Measurements from ENCODE around the gene IRS2. TPM values are rescaled to one million over a fixed set of nuclear protein-coding genes. Genes with fewer than 3 reads are reported as not detected.
A peak's percentile ranks its signal among the peaks of the same experiment; 100 is the strongest.

Gene IRS2
- total RNA-seq, 5 donors from 2014 or later (not counting 1 experiment from before 2014, with no cell fraction given): 22.1 to 95.7 (median 25.7) TPM

DNA sequence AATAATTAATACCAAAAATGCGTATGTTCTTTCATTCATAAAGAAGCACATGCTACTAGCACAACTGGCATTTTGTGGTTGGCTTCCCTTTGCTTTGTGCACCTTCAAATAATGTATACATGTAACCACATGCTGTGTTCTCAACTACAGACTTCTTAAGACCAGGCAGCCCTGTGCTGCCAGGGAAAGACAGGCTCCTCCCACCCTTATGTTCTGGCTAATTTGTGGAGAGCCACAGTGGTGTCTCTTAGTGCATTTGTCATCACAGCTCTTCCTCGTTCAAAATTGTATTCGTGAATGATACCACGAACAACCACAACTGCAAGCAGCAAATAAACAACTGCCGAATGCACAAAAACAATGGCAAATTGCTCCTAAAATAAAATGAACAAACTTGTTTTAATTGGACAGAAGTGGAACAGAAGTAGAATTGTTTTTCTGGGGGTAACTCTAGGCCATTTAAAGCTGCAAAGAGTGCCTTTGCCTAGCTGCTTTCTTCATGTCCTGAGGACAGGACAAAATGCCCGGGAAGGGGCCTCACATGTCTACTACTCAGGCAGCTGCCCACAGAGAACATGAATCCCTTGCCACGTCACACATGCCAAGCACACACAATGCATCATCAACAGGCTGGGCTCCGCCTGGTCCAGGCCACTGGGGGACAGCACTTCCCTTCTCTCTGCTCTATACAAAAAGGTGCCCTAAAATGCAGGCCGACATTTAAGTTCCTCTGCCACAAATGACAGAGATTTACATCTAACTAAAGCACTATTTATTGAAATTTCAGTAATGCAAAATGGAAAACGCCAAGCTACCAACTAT lies 21.7 kb downstream of the IRS2 start:
- Histone ChIP-seq H3K9me3 (no peaks in the 10 kb centered on the region), H3K27me3 (replicated peaks in 1 of 2; ENCODE audit: control insufficient read depth in 2 of 2, extremely low read depth in 1 of 2, insufficient read depth in 2 of 2, low read length in 1 of 2) (no peaks in the 10 kb centered on the region), H3K4me1 (ENCODE audit: control insufficient read depth in 1 of 2, extremely low read depth in 1 of 2, insufficient read depth in 2 of 2, low read length in 2 of 2) (peaks cover 5 to 9% of the 10 kb centered on the region in 2 experiments), H3K36me3 (ENCODE audit: control insufficient read depth in 2 of 2, extremely low read depth in 1 of 2, insufficient read depth in 1 of 2, low read length in 1 of 2) (no peaks in the 10 kb centered on the region), H3K4me3 (ENCODE audit: control insufficient read depth in 1 of 2, extremely low read depth in 1 of 2, low read length in 1 of 2) (peak overlapping the region in 1 of 2 donors; percentile 12), H3K27ac (ENCODE audit: low read length) (no peak overlapping the region)
- POLR2A ChIA-PET: interaction anchor here in 1 of 2 donors (1.0 kb wide), 1 partner anchor 12 kb away, joined by 3 read pairs; no protein-coding TSS in a partner anchor
- peaks cover 53 to 72% (median 57%) of the 10 kb centered on the region in 3 donors for H3K4me1 Mint-ChIP-seq
- H3K27me3 Mint-ChIP-seq: no peaks in the 10 kb centered on the region
- CTCF ChIA-PET: interaction anchor here in 1 of 2 donors (0.6 to 0.8 kb wide), 2 partner anchors 20 to 1804 kb away, joined by 3 to 4 read pairs; no protein-coding TSS in a partner anchor
- peak overlapping the region in 1 of 2 donors; percentile 32 for H3K27ac Mint-ChIP-seq
- WGBS (ENCODE audit: insufficient coverage): 78% methylated on average over 3 of the region's 10 CpGs
- peaks cover 12% of the 10 kb centered on the region for H3K36me3 Mint-ChIP-seq
- ATAC-seq (replicated peaks in 1 of 4) (peak; percentile 49 to 67 (median 59)), DNase-seq (peak in 7 of 35 experiments; percentile 17 to 42 (median 26))
- no peaks in the 10 kb centered on the region for H3K9me3 Mint-ChIP-seq
- peak overlapping the region in 1 of 3 donors; percentile 40 for H3K4me3 Mint-ChIP-seq

DNA sequence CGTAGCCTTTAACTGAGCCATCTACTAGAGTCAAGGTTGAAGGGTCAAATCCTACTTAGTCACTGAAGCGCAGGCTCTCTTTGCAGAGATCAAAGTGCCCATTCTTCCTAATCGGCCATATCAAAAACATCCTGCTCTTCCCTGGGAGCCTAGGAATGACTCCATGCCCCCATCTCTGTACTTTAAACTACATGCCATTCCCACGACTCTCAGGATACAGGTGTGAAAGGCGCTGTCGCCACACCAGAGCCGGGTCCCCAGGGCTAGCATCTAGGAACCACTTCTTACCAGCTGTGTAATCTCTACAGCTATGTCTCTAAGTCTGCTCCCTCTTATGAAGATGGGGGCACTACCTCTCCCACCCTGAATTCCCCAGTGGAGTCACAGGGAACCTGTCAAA lies 22.3 kb downstream of the IRS2 start:
- peaks cover 5 to 9% of the 10 kb centered on the region in 2 experiments for H3K4me1 ChIP-seq (ENCODE audit: control insufficient read depth in 1 of 2, extremely low read depth in 1 of 2, insufficient read depth in 2 of 2, low read length in 2 of 2)
- Mint-ChIP-seq H3K4me3 (no peak overlapping the region), H3K27ac (no peak overlapping the region), H3K9me3 (no peaks in the 10 kb centered on the region), H3K4me1 (peaks cover 50 to 71% (median 57%) of the 10 kb centered on the region in 3 donors), H3K27me3 (no peaks in the 10 kb centered on the region), H3K36me3 (peaks cover 6% of the 10 kb centered on the region)
- ATAC-seq (replicated peaks in 1 of 4): no peak
- DNase-seq: no peak
- ChIA-PET POLR2A (no interaction called here), CTCF (interaction anchor here in 1 of 2 donors (0.8 kb wide), 1 partner anchor 21 kb away, joined by 4 read pairs; no protein-coding TSS in a partner anchor)
- WGBS (ENCODE audit: insufficient coverage): 58% methylated on average over 3 of the region's 7 CpGs
- no peaks in the 10 kb centered on the region for H3K9me3 ChIP-seq
- H3K36me3 ChIP-seq (ENCODE audit: control insufficient read depth in 2 of 2, extremely low read depth in 1 of 2, insufficient read depth in 1 of 2, low read length in 1 of 2): no peaks in the 10 kb centered on the region
- H3K27ac ChIP-seq (ENCODE audit: low read length): no peak overlapping the region
- no peak overlapping the region for H3K4me3 ChIP-seq (ENCODE audit: control insufficient read depth in 1 of 2, extremely low read depth in 1 of 2, low read length in 1 of 2)
- no peaks in the 10 kb centered on the region for H3K27me3 ChIP-seq (replicated peaks in 1 of 2; ENCODE audit: control insufficient read depth in 2 of 2, extremely low read depth in 1 of 2, insufficient read depth in 2 of 2, low read length in 1 of 2)

DNA sequence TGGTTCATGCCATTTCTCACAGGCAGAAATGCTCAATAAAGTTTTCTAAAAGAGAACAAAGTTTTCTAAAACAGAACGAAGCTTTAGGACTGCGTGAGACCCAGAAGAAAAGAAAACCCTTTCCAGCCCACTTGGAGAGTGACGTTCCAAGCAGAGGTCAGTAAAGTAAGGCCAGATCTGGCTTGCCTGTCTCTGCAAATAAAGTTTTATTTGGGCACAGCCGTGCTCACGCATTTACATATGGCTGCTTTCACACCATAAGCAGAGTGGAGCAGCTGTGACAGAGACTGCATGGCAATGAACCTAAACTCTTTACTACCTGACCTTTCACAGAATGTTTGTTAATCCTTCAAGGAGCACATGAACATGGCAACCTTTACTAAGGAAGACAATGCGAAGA lies 23.6 kb downstream of the IRS2 start:
- Mint-ChIP-seq H3K27ac (no peak overlapping the region), H3K4me1 (peaks cover 52 to 72% (median 52%) of the 10 kb centered on the region in 3 donors)
- WGBS (ENCODE audit: insufficient coverage): 89% methylated on average over 5 of the region's 6 CpGs

DNA sequence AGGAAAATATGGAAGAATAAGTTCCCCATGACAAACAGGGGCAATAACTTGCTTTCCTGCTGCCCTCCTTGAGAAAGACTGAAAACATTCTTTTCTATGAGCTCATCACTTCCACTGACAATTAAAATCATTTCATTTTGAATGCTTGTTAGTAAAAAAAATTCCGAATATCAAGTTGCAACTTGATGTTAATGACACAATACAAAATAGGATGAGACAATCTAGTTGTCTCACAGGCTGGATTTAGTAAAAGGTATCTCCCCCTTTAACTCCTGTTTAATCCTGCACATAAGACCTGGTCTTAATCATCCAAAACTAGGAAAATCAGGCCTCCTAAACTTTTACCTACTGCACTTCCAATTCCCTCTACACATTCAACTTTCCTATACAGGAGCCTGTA lies 24.7 kb downstream of the IRS2 start:
- Histone ChIP-seq H3K9me3 (no peaks in the 10 kb centered on the region), H3K27ac (ENCODE audit: low read length) (no peak overlapping the region), H3K4me3 (ENCODE audit: control insufficient read depth in 1 of 2, extremely low read depth in 1 of 2, low read length in 1 of 2) (no peak overlapping the region), H3K27me3 (replicated peaks in 1 of 2; ENCODE audit: control insufficient read depth in 2 of 2, extremely low read depth in 1 of 2, insufficient read depth in 2 of 2, low read length in 1 of 2) (no peaks in the 10 kb centered on the region), H3K4me1 (ENCODE audit: control insufficient read depth in 1 of 2, extremely low read depth in 1 of 2, insufficient read depth in 2 of 2, low read length in 2 of 2) (peaks cover 5 to 9% of the 10 kb centered on the region in 2 experiments), H3K36me3 (ENCODE audit: control insufficient read depth in 2 of 2, extremely low read depth in 1 of 2, insufficient read depth in 1 of 2, low read length in 1 of 2) (no peaks in the 10 kb centered on the region)
- no peak for DNase-seq
- Mint-ChIP-seq H3K36me3 (peaks cover 11% of the 10 kb centered on the region), H3K4me3 (no peak overlapping the region), H3K4me1 (peaks cover 50 to 67% (median 51%) of the 10 kb centered on the region in 3 donors), H3K27me3 (no peaks in the 10 kb centered on the region), H3K9me3 (no peaks in the 10 kb centered on the region), H3K27ac (no peak overlapping the region)
- ChIA-PET CTCF (no interaction called here), POLR2A (interaction anchor here in 1 of 2 donors (0.6 kb wide), 2 partner anchors 17 to 18 kb away, joined by 3 to 4 read pairs; no protein-coding TSS in a partner anchor)
- ATAC-seq (replicated peaks in 1 of 4): no peak
- no CpG with 5 or more reads among the region's 1 CpG for WGBS (ENCODE audit: insufficient coverage)

More for the DNA sequence above, 23.6 kb downstream of the IRS2 start:
- H3K27me3 Mint-ChIP-seq: no peaks in the 10 kb centered on the region
- Histone ChIP-seq H3K36me3 (ENCODE audit: control insufficient read depth in 2 of 2, extremely low read depth in 1 of 2, insufficient read depth in 1 of 2, low read length in 1 of 2) (no peaks in the 10 kb centered on the region), H3K27me3 (replicated peaks in 1 of 2; ENCODE audit: control insufficient read depth in 2 of 2, extremely low read depth in 1 of 2, insufficient read depth in 2 of 2, low read length in 1 of 2) (no peaks in the 10 kb centered on the region), H3K4me3 (ENCODE audit: control insufficient read depth in 1 of 2, extremely low read depth in 1 of 2, low read length in 1 of 2) (no peak overlapping the region), H3K27ac (ENCODE audit: low read length) (no peak overlapping the region), H3K4me1 (ENCODE audit: control insufficient read depth in 1 of 2, extremely low read depth in 1 of 2, insufficient read depth in 2 of 2, low read length in 2 of 2) (peaks cover 5 to 9% of the 10 kb centered on the region in 2 experiments), H3K9me3 (no peaks in the 10 kb centered on the region)
- ATAC-seq (replicated peaks in 1 of 4) (no peak), DNase-seq (no peak)
- POLR2A ChIA-PET: no interaction called here
- CTCF ChIA-PET: no interaction called here
- H3K9me3 Mint-ChIP-seq: no peaks in the 10 kb centered on the region
- peaks cover 6% of the 10 kb centered on the region for H3K36me3 Mint-ChIP-seq
- H3K4me3 Mint-ChIP-seq: no peak overlapping the region

DNA sequence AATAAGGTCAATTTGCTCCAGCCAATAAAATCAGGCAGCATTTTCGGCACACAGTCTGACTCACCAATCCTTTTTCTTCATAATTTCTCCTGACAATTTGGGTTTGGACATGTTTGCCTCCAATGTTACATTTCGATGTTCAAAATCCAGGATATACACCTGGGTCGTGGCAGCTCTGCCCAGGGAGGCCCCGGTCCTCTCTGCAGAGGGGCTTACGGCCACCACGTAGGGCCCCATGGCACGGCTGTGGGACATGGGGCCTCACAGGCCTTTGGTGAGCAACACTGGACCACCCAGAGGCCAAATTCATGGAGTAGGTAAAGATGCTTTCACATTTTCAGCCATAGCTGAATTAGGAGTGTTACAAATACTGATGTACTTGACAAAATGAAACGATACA lies 25.4 kb downstream of the IRS2 start:
- peaks cover 19% of the 10 kb centered on the region for H3K36me3 Mint-ChIP-seq
- no peak for ATAC-seq (replicated peaks in 1 of 4)
- 98% methylated on average over 4 of the region's 8 CpGs for WGBS (ENCODE audit: insufficient coverage)

DNA sequence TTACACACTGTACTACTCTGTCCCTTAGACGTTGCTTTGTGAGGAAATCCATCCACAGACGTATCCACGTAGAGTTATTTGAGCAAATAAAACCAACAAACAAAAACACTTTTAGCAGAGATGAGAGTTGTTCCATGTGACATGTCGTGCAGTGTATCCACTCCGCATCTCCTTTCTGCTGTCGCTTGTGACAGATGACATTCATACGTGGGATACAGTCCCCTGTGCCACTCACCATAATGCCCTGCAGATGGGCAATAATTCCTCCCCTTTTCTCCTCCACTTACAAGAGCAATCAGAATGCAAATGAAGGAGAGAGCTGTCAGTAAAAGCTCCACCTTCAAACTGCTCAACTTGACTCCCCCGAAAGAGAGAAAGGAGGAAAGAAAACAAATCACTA lies 26.0 kb downstream of the IRS2 start:
- Mint-ChIP-seq H3K27ac (no peak overlapping the region), H3K4me3 (no peak overlapping the region), H3K9me3 (no peaks in the 10 kb centered on the region), H3K4me1 (peaks cover 46 to 63% (median 49%) of the 10 kb centered on the region in 3 donors), H3K27me3 (no peaks in the 10 kb centered on the region), H3K36me3 (peaks cover 24% of the 10 kb centered on the region)
- Histone ChIP-seq H3K9me3 (no peaks in the 10 kb centered on the region), H3K36me3 (ENCODE audit: control insufficient read depth in 2 of 2, extremely low read depth in 1 of 2, insufficient read depth in 1 of 2, low read length in 1 of 2) (peaks cover 5 to 6% of the 10 kb centered on the region in 2 donors), H3K27ac (ENCODE audit: low read length) (no peak overlapping the region), H3K4me3 (ENCODE audit: control insufficient read depth in 1 of 2, extremely low read depth in 1 of 2, low read length in 1 of 2) (no peak overlapping the region), H3K4me1 (ENCODE audit: control insufficient read depth in 1 of 2, extremely low read depth in 1 of 2, insufficient read depth in 2 of 2, low read length in 2 of 2) (peaks cover 5 to 9% of the 10 kb centered on the region in 2 experiments), H3K27me3 (replicated peaks in 1 of 2; ENCODE audit: control insufficient read depth in 2 of 2, extremely low read depth in 1 of 2, insufficient read depth in 2 of 2, low read length in 1 of 2) (no peaks in the 10 kb centered on the region)
- POLR2A ChIA-PET: no interaction called here
- CTCF ChIA-PET: no interaction called here
- WGBS (ENCODE audit: insufficient coverage): 87% methylated on average over 3 of the region's 8 CpGs
- ATAC-seq (replicated peaks in 1 of 4): no peak
- DNase-seq: no peak

More for the DNA sequence above, 25.4 kb downstream of the IRS2 start:
- H3K4me1 ChIP-seq (ENCODE audit: control insufficient read depth in 1 of 2, extremely low read depth in 1 of 2, insufficient read depth in 2 of 2, low read length in 2 of 2): peaks cover 5 to 9% of the 10 kb centered on the region in 2 experiments
- ChIA-PET CTCF (no interaction called here), POLR2A (interaction anchor here in 1 of 2 donors (0.6 kb wide), 2 partner anchors 18 to 19 kb away, joined by 3 to 4 read pairs; no protein-coding TSS in a partner anchor)
- peaks cover under 1% of the 10 kb centered on the region in 2 donors for H3K36me3 ChIP-seq (ENCODE audit: control insufficient read depth in 2 of 2, extremely low read depth in 1 of 2, insufficient read depth in 1 of 2, low read length in 1 of 2)
- H3K27ac Mint-ChIP-seq: no peak overlapping the region
- H3K27me3 Mint-ChIP-seq: no peaks in the 10 kb centered on the region
- H3K9me3 ChIP-seq: no peaks in the 10 kb centered on the region
- no peak overlapping the region for H3K4me3 Mint-ChIP-seq
- DNase-seq: no peak
- H3K4me1 Mint-ChIP-seq: peaks cover 46 to 64% (median 49%) of the 10 kb centered on the region in 3 donors
- H3K4me3 ChIP-seq (ENCODE audit: control insufficient read depth in 1 of 2, extremely low read depth in 1 of 2, low read length in 1 of 2): no peak overlapping the region
- H3K9me3 Mint-ChIP-seq: no peaks in the 10 kb centered on the region
- no peaks in the 10 kb centered on the region for H3K27me3 ChIP-seq (replicated peaks in 1 of 2; ENCODE audit: control insufficient read depth in 2 of 2, extremely low read depth in 1 of 2, insufficient read depth in 2 of 2, low read length in 1 of 2)
- no peak overlapping the region for H3K27ac ChIP-seq (ENCODE audit: low read length)

All from T-cell (primary cell).